Mammary epithelial cell (primary cell): ENCODE data around the gene CMSS1.

Experiments used
- CTCF ChIP-seq, 2 donors: IDR thresholded peaks in 1 of 2; conservative IDR thresholded peaks in 1 of 2; 2 replicates each; pipeline ENCODE4 v1.5.1; 2011 to 2012; ENCODE audit warnings: inconsistent platforms in 2 of 2, low read length in 2 of 2, mild to moderate bottlenecking in 2 of 2, control low read depth in 1 of 2, low read depth in 1 of 2; ENCODE audit not compliant: insufficient read depth in 1 of 2; ENCODE audit errors: extremely low read depth in 1 of 2
- EZH2 ChIP-seq: IDR thresholded peaks from 2 replicates; pipeline ENCODE4 v1.6.1; 2012; ENCODE audit warnings: low read length, inconsistent platforms, borderline replicate concordance

- TF ChIP-seq CTCF (conservative IDR thresholded peaks at IDR 0.05 in 1 of 2, IDR thresholded peaks at IDR 0.05 in 1 of 2; ENCODE audit: extremely low read depth in 1 of 2, insufficient read depth in 1 of 2, low read depth in 1 of 2, low read length in 2 of 2) (no peak), EZH2 (no peak)
These were observed 39.6 kb downstream of the CMSS1 start for GRCh38 chr3:99857278-99857677.
